ENCODE results near the gene AADAC.
"Not testable (repeated sequence)": the region's sequence is repeated elsewhere in the genome, so short reads cannot be mapped to it uniquely, and the experiment has no call there.

Gene AADAC

DNA sequence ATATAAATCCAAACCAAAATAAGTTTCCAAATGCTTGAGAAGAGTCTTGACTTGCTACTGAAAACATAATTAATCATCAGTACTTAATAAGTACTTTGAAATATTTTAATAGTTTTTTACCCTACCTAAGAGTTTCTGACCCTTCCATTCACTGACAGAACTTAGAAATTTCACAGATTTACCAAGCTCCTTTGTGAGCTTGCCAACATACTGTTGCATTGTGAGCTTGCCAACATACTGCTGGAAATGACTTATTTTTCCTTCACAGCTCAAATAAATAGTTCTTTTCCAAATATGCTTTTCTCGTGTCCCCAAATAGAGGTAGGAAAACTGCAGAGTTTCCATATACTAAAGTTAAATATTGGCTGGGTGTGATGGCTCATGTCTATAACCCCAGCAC is 9.6 kb upstream of the AADAC start:
- Histone ChIP-seq H3K79me2 (ENCODE audit: insufficient read depth, low read length) (no peaks in the 10 kb centered on the region), H2AFZ (ENCODE audit: low read depth, low read length) (no peak overlapping the region), H3K4me2 (ENCODE audit: insufficient read depth, low read length) (no peak overlapping the region), H3K27me3 (ENCODE audit: insufficient read depth, low read length, poor library complexity) (no peaks in the 10 kb centered on the region), H3K9me3 (ENCODE audit: insufficient read depth, low read length, severe bottlenecking) (peaks cover 24% of the 10 kb centered on the region), H3K27ac (ENCODE audit: low read length) (no peak overlapping the region), H3K4me1 (ENCODE audit: insufficient read depth, low read length) (no peaks in the 10 kb centered on the region), H3K9ac (ENCODE audit: low read depth, low read length) (no peak overlapping the region), H3K4me3 (ENCODE audit: low read depth in 1 of 2, low read length in 2 of 2) (no peak overlapping the region), H3K36me3 (ENCODE audit: insufficient read depth, low read length) (no peaks in the 10 kb centered on the region), H4K20me1 (ENCODE audit: insufficient read depth, low read length) (no peaks in the 10 kb centered on the region)
- no peak for DNase-seq
- no peak for ATAC-seq (ENCODE audit: insufficient read depth, low read depth)
- TF ChIP-seq EZH2 (IDR thresholded peaks at IDR 0.05; ENCODE audit: borderline replicate concordance, low read depth, low read length, severe bottlenecking) = no peak
- TF ChIP-seq, protein P1, sequence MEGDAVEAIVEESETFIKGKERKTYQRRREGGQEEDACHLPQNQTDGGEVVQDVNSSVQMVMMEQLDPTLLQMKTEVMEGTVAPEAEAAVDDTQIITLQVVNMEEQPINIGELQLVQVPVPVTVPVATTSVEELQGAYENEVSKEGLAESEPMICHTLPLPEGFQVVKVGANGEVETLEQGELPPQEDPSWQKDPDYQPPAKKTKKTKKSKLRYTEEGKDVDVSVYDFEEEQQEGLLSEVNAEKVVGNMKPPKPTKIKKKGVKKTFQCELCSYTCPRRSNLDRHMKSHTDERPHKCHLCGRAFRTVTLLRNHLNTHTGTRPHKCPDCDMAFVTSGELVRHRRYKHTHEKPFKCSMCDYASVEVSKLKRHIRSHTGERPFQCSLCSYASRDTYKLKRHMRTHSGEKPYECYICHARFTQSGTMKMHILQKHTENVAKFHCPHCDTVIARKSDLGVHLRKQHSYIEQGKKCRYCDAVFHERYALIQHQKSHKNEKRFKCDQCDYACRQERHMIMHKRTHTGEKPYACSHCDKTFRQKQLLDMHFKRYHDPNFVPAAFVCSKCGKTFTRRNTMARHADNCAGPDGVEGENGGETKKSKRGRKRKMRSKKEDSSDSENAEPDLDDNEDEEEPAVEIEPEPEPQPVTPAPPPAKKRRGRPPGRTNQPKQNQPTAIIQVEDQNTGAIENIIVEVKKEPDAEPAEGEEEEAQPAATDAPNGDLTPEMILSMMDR (IDR thresholded peaks at IDR 0.05; ENCODE audit: borderline replicate concordance, extremely low read depth, low read length, poor library complexity, severe bottlenecking) = no peak

DNA sequence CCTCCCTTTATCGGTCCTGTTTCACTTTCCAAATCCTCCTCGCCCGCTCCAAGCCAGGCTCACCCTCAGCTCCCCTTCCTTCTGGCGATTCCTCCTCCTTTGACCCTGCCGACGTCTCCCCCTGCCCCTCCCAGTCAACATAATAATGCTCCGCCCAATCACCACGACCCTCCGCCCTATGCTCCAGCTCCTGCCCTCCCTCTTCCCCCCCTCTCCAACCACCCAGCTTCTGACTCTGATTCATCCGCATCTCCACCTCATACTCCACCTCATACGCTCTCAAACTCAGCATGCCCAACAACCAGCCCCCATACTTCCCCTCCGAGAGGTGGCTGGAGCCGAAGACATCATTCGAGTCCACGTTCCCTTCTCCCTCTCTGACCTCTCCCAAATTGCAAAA is 7.1 kb upstream of the AADAC start:
- Histone ChIP-seq H3K27me3 (ENCODE audit: insufficient read depth, low read length, poor library complexity) (no peaks in the 10 kb centered on the region), H3K9me3 (ENCODE audit: insufficient read depth, low read length, severe bottlenecking) (peaks cover 35% of the 10 kb centered on the region), H3K79me2 (ENCODE audit: insufficient read depth, low read length) (no peaks in the 10 kb centered on the region), H3K4me2 (ENCODE audit: insufficient read depth, low read length) (no peak overlapping the region), H2AFZ (ENCODE audit: low read depth, low read length) (no peak overlapping the region), H3K36me3 (ENCODE audit: insufficient read depth, low read length) (no peaks in the 10 kb centered on the region), H3K27ac (ENCODE audit: low read length) (no peak overlapping the region), H4K20me1 (ENCODE audit: insufficient read depth, low read length) (no peaks in the 10 kb centered on the region), H3K4me3 (ENCODE audit: low read depth in 1 of 2, low read length in 2 of 2) (no peak overlapping the region), H3K9ac (ENCODE audit: low read depth, low read length) (no peak overlapping the region), H3K4me1 (ENCODE audit: insufficient read depth, low read length) (peaks cover 20% of the 10 kb centered on the region)
- ATAC-seq (ENCODE audit: insufficient read depth, low read depth) (no peak), DNase-seq (no peak)
- TF ChIP-seq, protein P1 (IDR thresholded peaks at IDR 0.05; ENCODE audit: borderline replicate concordance, extremely low read depth, low read length, poor library complexity, severe bottlenecking) = no peak
- TF ChIP-seq EZH2 (IDR thresholded peaks at IDR 0.05; ENCODE audit: borderline replicate concordance, low read depth, low read length, severe bottlenecking) = no peak

DNA sequence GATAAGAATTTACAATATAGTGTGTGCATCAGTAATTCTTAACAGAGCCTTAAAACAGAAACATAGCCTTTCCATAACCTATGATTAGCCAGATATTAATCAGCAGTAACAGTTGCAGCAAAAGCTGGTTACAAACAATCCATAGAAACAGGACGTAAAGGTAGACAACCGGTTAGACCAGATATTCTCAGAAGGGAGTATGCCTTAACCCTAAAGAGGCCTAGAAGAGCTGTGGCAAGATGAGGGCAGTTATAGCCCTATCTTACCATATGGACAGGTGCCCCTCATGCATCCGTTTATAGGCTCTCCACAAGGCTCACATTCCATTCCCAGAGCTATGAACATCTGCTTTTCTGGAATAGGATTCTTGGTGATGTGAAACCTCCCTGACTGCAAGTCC is 5.0 kb upstream of the AADAC start:
- not testable (repeated sequence) for H4K20me1 ChIP-seq (ENCODE audit: insufficient read depth, low read length); ATAC-seq (ENCODE audit: insufficient read depth, low read depth); H3K4me3 ChIP-seq (ENCODE audit: low read depth in 1 of 2, low read length in 2 of 2); H3K27me3 ChIP-seq (ENCODE audit: insufficient read depth, low read length, poor library complexity); H2AFZ ChIP-seq (ENCODE audit: low read depth, low read length); H3K9ac ChIP-seq (ENCODE audit: low read depth, low read length); H3K36me3 ChIP-seq (ENCODE audit: insufficient read depth, low read length); H3K27ac ChIP-seq (ENCODE audit: low read length); DNase-seq; H3K4me2 ChIP-seq (ENCODE audit: insufficient read depth, low read length); H3K79me2 ChIP-seq (ENCODE audit: insufficient read depth, low read length)
- H3K4me1 ChIP-seq (ENCODE audit: insufficient read depth, low read length) = peaks cover 29% of the 10 kb centered on the region
- H3K9me3 ChIP-seq (ENCODE audit: insufficient read depth, low read length, severe bottlenecking) = peaks cover 35% of the 10 kb centered on the region

DNA sequence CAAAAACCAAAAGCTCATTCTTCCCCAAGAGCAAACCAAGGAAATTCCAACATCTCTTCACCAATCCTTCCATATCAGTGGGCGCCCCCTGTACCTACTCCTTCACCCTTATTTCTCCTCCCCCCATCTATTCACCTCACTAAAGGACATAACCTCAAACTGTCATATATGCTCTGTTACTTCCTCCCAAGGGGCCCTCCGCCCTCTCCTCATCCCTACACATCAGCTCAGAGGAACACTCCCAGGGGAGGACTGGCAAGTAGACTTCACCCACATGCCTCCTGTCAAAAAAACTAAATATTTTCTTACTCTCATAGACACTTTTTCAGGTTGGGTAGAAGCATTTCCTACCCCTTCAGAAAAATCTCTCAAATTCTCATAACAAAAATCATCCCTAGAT is 2.4 kb upstream of the AADAC start:
- ATAC-seq (ENCODE audit: insufficient read depth, low read depth) (peak; percentile 58), DNase-seq (peak; percentile 59)
- H3K4me2 ChIP-seq (ENCODE audit: insufficient read depth, low read length) = no peak overlapping the region
- H4K20me1 ChIP-seq (ENCODE audit: insufficient read depth, low read length) = no peaks in the 10 kb centered on the region
- H3K27me3 ChIP-seq (ENCODE audit: insufficient read depth, low read length, poor library complexity) = no peaks in the 10 kb centered on the region
- TF ChIP-seq, protein P1 (IDR thresholded peaks at IDR 0.05; ENCODE audit: borderline replicate concordance, extremely low read depth, low read length, poor library complexity, severe bottlenecking) = no peak
- no peak for TF ChIP-seq EZH2 (IDR thresholded peaks at IDR 0.05; ENCODE audit: borderline replicate concordance, low read depth, low read length, severe bottlenecking)
- H3K9me3 ChIP-seq (ENCODE audit: insufficient read depth, low read length, severe bottlenecking) = peaks cover 35% of the 10 kb centered on the region
- peaks cover 41% of the 10 kb centered on the region for H3K4me1 ChIP-seq (ENCODE audit: insufficient read depth, low read length)
- no peaks in the 10 kb centered on the region for H3K79me2 ChIP-seq (ENCODE audit: insufficient read depth, low read length)
- H3K36me3 ChIP-seq (ENCODE audit: insufficient read depth, low read length) = no peaks in the 10 kb centered on the region
- H3K9ac ChIP-seq (ENCODE audit: low read depth, low read length) = peak overlapping the region; percentile 35; the same call in 1 of the 2 replicates
- H3K27ac ChIP-seq (ENCODE audit: low read length) = peak overlapping the region; percentile 82
- H3K4me3 ChIP-seq (ENCODE audit: low read depth in 1 of 2, low read length in 2 of 2) = no peak overlapping the region
- peak overlapping the region; percentile 52 for H2AFZ ChIP-seq (ENCODE audit: low read depth, low read length)

Data from DND-41 (cell line).